Upper lobe of right lung (tissue), 1 donor: ENCODE data around the gene KCNIP1. TPM values are rescaled to one million over a fixed set of nuclear protein-coding genes. Genes with fewer than 3 reads are reported as not detected.

Experiments used
- ATAC-seq: fragments of 200-7000 bp; cut with Tn5 transposase; one replicate; pipeline ENCODE4 v1.9.1; 2020; ENCODE audit warnings: mild to moderate bottlenecking, moderate library complexity
- DNase-seq: peaks from one replicate; pipeline ENCODE4 v3.0.0-alpha.2; 2020
- H3K27ac ChIP-seq: fragments of 200-600 bp; one replicate; pipeline ENCODE4 v1.8.0; 2022
- H3K27me3 ChIP-seq: fragments of 200-600 bp; one replicate; pipeline ENCODE4 v1.8.0; 2022; ENCODE audit warnings: mild to moderate bottlenecking
- H3K36me3 ChIP-seq: fragments of 200-600 bp; one replicate; pipeline ENCODE4 v1.8.0; 2022
- H3K4me1 ChIP-seq: fragments of 200-600 bp; one replicate; pipeline ENCODE4 v1.8.0; 2022
- H3K4me3 ChIP-seq: fragments of 200-600 bp; one replicate; pipeline ENCODE4 v1.8.0; 2022; ENCODE audit warnings: mild to moderate bottlenecking
- H3K9me3 ChIP-seq: fragments of 200-600 bp; one replicate; pipeline ENCODE4 v1.8.0; 2022
- intact Hi-C: fragments of 100-400 bp; cut with DNase I; formaldehyde crosslinking; loops from one replicate; pipeline ENCODE4 v1.11.0; 2022
- total RNA-seq: library from RNA; stranded (reverse); fragmentation: NEBNext Ultra II Directional; extraction: Animal tissue kit (Norgen Biotek cat#: 25700); gene quantifications from one replicate; pipeline ENCODE4 v1.2.1, GENCODE V29; 2021
- TF ChIP-seq, protein P1 (sequence below): fragments of 200-600 bp; IDR thresholded peaks from one replicate; pipeline ENCODE4 v1.8.0; 2022; ENCODE audit warnings: antibody characterized with exemption
- donor health status: DM: no; HTN: yes; CAD: no; lungs with severe emphysema.

KCNIP1 gene
- total RNA-seq, 1 donor from 2014 or later: 2.7 TPM

DNA sequence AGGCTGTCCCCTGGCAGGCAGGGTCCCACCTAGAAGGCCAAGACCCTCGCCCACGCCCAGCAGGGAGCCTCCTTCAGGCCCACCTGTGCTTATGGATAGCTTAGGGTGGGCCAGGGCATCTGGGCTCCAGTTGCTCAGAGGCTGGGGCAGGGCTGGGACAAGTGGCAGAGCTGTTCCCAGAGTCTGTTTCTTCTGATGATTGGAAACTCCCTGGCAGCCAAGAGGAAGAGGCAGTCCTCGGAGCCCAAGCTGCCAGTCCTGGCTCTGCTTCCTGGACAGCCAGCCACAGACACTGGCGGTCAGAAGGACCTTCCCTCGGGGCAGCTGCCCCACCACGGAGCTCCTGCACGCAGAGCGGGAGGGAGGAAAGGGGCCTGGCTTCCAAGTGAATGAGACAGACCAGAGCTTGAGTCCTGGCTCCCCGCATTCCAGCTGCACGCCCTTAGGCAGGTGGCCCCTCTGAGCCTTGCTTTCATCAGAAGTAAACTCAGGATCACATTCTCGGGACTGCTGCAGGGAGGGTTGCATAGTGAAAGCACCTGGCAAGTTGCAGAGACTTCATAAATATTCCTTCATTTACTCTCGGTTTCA, 241.8 kb downstream of the KCNIP1 start:
- no peak for DNase-seq

DNA sequence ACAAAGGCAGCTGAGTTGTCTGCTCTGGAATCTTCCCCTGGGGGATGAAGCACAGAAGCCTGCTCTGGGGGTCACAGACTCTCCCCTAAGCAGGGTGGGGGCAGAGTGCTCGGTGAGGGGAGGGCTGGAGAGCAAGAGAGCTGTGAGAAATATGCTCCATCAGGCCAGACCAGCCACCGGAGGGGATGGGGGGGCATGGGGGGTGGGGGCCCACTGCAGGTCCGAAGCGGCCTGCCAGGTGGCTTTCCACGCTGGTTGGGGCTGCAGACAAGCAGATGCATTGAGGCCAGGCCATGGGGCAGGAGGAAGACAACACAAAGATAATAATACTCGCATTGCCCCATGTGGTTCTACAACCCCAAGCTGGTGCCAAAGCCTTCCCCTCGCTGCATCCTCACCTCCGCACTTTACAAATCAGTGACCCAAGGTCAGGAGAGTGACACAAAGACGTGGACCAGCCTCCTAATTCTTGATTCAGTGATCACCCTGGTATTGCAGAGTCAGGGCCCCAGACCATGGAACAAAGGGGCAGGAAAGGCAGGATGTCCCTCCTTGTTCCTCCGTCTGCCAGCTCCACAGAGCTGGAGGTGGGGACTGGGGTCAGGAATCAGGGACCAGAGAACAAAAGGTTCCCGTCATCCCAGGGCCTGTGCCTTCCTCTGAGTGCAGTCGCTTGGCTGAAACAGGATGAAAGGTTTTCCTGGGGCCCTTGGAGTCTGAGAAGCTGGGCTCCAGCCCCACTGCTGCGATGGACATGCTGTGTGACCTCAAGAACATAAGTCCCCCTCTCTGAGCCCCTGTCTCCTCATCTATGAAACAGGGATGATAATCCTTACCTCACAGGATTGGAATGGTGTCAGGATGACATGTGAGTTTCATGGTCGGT, 242.5 kb downstream of the KCNIP1 start:
- Histone ChIP-seq H3K27ac (no peak overlapping the region), H3K9me3 (no peaks in the 10 kb centered on the region), H3K27me3 (peaks cover 8% of the 10 kb centered on the region), H3K36me3 (no peaks in the 10 kb centered on the region), H3K4me1 (peaks cover 18% of the 10 kb centered on the region), H3K4me3 (no peak overlapping the region)
- intact Hi-C loops: loop anchor here (5.0 kb wide), 1 partner anchor 41 kb away; no protein-coding TSS in a partner anchor
- no peak for ATAC-seq
- DNase-seq: no peak
- TF ChIP-seq, protein P1, sequence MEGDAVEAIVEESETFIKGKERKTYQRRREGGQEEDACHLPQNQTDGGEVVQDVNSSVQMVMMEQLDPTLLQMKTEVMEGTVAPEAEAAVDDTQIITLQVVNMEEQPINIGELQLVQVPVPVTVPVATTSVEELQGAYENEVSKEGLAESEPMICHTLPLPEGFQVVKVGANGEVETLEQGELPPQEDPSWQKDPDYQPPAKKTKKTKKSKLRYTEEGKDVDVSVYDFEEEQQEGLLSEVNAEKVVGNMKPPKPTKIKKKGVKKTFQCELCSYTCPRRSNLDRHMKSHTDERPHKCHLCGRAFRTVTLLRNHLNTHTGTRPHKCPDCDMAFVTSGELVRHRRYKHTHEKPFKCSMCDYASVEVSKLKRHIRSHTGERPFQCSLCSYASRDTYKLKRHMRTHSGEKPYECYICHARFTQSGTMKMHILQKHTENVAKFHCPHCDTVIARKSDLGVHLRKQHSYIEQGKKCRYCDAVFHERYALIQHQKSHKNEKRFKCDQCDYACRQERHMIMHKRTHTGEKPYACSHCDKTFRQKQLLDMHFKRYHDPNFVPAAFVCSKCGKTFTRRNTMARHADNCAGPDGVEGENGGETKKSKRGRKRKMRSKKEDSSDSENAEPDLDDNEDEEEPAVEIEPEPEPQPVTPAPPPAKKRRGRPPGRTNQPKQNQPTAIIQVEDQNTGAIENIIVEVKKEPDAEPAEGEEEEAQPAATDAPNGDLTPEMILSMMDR: no peak

More for the DNA sequence above, 241.8 kb downstream of the KCNIP1 start:
- Histone ChIP-seq H3K27ac (no peak overlapping the region), H3K9me3 (no peaks in the 10 kb centered on the region), H3K27me3 (peaks cover 8% of the 10 kb centered on the region), H3K4me1 (peaks cover 18% of the 10 kb centered on the region), H3K36me3 (no peaks in the 10 kb centered on the region), H3K4me3 (no peak overlapping the region)
- TF ChIP-seq, protein P1: no peak
- ATAC-seq: peak; percentile 52
- intact Hi-C loops: loop anchor here (5.0 kb wide), 1 partner anchor 42 kb away; no protein-coding TSS in a partner anchor

DNA sequence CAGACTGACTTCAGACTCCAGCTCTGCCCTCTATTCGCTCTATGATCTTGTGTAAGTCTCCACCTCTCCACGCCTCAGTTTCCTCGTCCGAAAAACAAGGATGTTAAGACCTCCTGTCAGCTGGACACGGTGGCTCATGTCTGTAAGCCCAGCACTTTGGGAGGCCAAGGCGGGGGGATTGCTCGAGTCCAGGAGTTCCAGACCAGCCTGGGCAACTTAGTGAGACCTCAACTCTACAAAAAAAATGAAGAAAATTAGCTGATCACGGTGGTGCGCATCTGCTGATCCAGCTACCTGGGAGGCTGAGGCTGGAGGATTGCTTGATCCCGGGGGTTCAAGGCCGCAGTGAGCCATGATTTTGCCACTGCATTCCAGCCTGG, 243.1 kb downstream of the KCNIP1 start:
- H3K9me3 ChIP-seq: no peaks in the 10 kb centered on the region
- no peak overlapping the region for H3K27ac ChIP-seq
- H3K4me3 ChIP-seq: no peak overlapping the region
- no peaks in the 10 kb centered on the region for H3K36me3 ChIP-seq
- intact Hi-C loops: loop anchor here (5.0 kb wide), 1 partner anchor 40 kb away; no protein-coding TSS in a partner anchor
- DNase-seq (no peak), ATAC-seq (no peak)
- peaks cover 11% of the 10 kb centered on the region for H3K27me3 ChIP-seq
- TF ChIP-seq, protein P1: no peak
- H3K4me1 ChIP-seq: peaks cover 18% of the 10 kb centered on the region

DNA sequence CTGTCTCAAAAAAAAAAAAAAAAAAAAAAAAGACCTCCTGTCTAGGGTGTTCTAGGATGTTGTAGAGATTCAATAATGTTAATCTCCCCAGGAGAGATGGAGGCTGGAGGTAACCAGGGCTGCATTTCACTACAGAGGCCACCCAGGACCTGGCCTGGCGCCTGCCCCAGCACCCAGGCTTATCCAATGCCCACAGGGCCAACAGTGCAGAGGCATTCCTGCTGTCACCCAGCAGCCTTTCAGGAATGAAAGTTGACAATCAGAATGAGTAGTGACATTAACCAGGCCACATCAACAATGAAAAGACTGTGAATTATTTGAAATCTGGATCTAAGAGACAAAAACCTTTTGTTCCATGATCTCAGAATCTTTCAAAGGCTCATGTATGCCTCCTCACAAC, 243.5 kb downstream of the KCNIP1 start:
- intact Hi-C loops: loop anchor here (5.0 kb wide), 1 partner anchor 40 kb away; no protein-coding TSS in a partner anchor
- peaks cover 11% of the 10 kb centered on the region for H3K27me3 ChIP-seq
- ATAC-seq: no peak
- TF ChIP-seq, protein P1: no peak
- H3K27ac ChIP-seq: no peak overlapping the region
- no peaks in the 10 kb centered on the region for H3K36me3 ChIP-seq
- DNase-seq: no peak
- H3K4me1 ChIP-seq: peaks cover 22% of the 10 kb centered on the region
- no peak overlapping the region for H3K4me3 ChIP-seq
- H3K9me3 ChIP-seq: no peaks in the 10 kb centered on the region

DNA sequence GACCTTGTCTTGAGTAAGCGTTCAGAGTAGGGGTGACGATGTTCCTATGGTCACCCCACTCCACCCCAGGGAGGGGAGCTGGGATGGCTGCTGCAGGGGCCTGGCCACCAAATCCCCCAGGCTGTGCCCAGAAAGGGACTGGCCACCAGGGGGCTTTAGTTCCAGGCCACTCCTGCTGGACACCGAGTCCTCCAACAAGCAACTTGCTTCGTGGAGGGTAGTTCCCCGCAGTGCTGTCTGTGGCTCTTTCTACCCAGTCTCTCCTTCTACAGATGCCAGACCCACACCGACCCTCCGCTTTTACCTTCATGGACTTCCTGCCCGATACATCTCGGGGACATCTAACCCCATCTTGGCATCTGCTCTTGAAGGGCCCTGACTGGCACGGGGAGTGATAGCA, 244.0 kb downstream of the KCNIP1 start:
- peaks cover 23% of the 10 kb centered on the region for H3K4me1 ChIP-seq
- no peak overlapping the region for H3K27ac ChIP-seq
- no peaks in the 10 kb centered on the region for H3K9me3 ChIP-seq
- DNase-seq (no peak), ATAC-seq (no peak)
- no peaks in the 10 kb centered on the region for H3K36me3 ChIP-seq
- intact Hi-C loops: loop anchor here (5.0 kb wide), 1 partner anchor 39 kb away; no protein-coding TSS in a partner anchor
- TF ChIP-seq, protein P1: peak; percentile 30
- no peak overlapping the region for H3K4me3 ChIP-seq
- peaks cover 11% of the 10 kb centered on the region for H3K27me3 ChIP-seq
